GM19351 (cell line): Measurements from ENCODE around the gene AMOT.

Experiments used
- ATAC-seq: cut with Tn5 transposase; IDR thresholded peaks from one replicate; pipeline ENCODE4 v1.9.1; 2021; ENCODE audit warnings: mild to moderate bottlenecking, moderate library complexity; ENCODE audit not compliant: unreplicated experiment

The AMOT gene

GRCh38 chrX:112841820-112842157 is 1.2 kb upstream of the AMOT start:
- ATAC-seq: peak; percentile 5

DNA sequence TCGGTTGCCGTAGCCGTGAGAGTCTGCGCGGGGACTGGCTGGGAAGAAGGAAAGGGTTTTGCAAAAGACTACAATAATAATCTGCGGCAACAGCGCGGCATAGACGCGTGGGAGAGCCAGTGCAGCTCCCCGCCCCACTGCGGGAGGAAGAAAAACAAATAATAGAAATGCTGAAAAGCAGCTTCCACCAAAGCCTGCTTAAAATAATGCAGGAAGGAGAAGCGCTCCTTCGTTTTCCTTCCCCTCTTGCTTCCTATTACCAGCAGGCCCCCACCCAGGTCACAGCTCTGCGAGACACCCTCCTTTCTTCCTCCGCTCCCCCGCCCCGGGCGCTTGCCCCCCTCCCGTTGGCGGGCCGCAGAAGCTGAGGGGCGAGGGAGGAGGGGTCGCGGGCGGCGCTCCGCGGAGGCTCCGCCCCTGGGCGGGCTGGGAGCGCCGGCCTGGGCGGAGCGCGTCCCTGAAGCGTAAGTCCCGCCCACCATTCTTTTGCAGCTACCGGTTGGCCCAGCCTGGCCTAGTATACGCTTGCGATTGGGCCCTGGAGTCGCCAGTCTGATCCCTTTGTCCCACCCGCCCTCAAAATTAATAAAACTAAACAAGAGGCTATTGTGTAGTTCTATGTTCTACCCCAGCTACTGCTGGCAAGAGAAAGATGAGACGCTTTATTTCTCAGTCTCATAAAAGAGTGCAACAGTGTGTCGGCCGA is 636 bp upstream of the AMOT start:
- ATAC-seq: peak; percentile 93

DNA sequence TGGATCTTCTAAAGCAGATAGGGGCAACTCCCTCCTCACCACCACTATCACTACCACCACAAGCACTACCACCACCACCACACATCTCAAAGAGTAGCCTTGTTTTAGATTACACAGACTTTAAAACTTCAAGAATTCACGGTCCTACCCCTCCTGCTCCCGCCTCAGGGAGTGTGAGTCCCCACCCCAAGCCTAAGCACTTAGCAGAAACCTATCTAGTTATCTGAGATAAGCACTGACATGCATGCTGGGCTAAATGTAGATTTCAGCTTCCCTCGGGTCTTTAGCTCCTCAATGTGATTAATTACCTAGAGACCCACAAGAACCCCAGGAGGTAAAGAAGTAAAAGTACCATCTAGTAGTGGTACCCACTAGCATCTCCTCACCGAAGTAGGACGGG is 775 bp downstream of the AMOT start:
- ATAC-seq: no peak

DNA sequence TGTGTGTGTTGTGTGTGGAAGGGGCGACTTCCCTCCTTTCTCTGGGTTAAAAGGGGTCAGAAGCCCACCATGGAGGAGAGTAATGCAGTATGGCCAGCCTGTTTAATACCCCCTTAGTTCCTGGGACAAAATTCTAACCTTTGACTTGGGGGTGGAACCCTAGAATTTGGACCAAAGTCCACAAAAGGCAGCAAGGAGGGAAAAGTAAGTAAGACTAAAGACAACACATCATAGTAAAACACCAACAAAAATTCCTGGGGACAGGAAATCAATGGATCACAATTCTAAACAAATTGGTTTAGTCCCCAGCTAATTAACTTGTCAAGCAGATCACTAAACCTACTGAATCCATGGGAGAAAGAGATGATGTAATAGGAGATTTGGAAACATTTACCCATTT is 3.1 kb downstream of the AMOT start:
- no peak for ATAC-seq

- no peak for ATAC-seq
Measured at GRCh38 chrX:112835019-112835418, 5.6 kb downstream of the AMOT start.

- ATAC-seq: no peak
Measured at GRCh38 chrX:112834031-112834845, 6.4 kb downstream of the AMOT start.

DNA sequence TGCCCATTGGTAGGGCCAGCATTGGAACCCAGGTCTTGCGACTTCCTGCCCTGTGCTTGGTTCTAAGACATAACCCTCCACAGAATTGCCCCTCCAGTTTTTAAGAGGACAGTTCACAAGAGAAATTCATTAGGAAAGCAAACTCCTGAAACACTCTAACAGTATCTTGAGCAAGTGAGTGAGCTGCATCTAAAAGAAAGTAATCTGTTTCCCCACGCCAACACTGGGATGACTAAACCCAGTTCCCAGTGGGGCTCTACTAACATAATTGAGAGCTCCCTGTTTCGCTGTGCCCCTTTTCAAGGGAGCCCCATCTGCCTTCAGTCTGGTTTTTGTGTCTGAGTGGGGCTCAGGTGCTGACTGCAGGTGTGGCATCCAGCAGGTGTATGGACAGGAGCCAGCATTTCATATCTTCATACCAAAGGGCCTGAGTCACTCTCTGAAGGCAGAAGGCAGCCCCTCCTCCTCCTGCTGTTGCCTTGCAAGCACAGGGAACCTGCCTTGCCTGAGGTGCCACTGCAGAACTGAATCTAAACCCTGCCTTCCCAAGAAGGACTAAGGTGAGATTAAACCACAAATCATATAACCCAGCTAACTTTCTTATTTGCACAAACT is 8.0 kb downstream of the AMOT start:
- no peak for ATAC-seq

DNA sequence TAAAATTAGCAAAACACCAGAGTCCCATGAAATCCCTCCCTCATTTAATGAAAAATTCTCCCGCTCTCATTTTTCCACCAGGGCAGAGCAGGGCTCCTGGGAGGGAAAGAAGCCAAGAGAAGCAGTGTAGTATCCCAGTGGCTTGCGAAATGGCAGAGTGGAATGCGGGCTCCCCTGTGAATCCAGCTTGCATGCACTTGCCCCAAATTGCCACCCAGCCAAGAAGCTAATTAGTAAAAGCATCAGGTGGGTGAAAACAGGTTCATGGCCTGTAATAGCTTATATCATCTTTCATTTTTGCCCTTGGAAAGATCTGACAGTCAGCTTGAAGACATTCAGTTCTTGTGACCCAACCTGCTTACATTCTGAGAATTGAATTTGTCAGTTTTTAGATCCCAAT is 10.1 kb downstream of the AMOT start:
- no peak for ATAC-seq

- no peak for ATAC-seq
Measured at GRCh38 chrX:112827292-112827903, 13.2 kb downstream of the AMOT start.

DNA sequence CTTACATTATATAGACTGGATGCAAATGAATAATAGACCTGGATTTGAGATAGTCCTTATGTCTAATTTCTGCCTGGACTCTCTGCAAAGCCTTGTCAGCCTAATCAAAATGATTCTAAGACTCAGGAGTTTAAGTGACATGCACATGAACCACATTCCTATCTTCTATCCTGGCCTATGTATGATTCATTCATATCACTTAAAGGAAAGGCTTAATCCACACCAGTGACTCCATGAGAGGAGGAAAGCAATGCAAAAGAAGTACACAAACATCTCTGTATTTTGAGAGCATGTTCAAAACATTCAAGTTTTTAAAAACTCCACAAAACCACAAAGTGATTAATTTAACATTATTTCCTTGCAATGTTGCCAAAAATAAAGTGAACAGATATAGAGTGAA is 14.6 kb downstream of the AMOT start:
- no peak for ATAC-seq

- no peak for ATAC-seq
Measured at GRCh38 chrX:112822892-112823291, 17.7 kb downstream of the AMOT start.

- peak; percentile 45 for ATAC-seq
Measured at GRCh38 chrX:112820364-112821268, 20.0 kb downstream of the AMOT start.

GRCh38 chrX:112819813-112820212 is 20.8 kb downstream of the AMOT start:
- ATAC-seq: no peak

DNA sequence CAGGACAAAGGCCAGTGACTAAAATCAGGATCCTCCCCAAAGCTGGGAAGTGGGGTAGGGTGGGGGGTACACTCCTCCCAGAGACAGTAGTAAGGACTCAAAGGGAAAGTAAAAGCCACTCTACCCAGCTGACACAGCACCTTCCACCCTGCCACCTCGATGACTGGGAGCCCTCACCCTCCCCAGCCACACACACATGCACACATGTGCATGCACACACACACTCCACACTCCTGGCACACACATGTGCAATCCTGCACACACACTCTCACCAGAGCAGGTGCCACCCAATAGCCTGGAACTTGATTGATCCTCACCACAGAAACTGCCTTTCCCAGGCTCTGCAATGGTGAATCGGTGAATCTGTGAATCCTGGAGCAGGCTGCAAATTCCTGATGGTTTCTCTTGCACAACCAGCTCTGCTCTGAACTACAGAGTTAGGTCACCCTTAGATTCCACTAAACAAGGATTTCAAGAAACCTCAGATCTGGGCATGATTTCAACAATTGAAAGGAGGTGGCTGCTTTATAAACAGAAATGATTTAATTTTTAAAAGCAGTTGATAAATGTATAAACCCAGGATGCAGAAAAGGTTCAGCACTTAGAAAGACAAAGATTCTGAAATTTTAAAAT is 21.5 kb downstream of the AMOT start:
- no peak for ATAC-seq

DNA sequence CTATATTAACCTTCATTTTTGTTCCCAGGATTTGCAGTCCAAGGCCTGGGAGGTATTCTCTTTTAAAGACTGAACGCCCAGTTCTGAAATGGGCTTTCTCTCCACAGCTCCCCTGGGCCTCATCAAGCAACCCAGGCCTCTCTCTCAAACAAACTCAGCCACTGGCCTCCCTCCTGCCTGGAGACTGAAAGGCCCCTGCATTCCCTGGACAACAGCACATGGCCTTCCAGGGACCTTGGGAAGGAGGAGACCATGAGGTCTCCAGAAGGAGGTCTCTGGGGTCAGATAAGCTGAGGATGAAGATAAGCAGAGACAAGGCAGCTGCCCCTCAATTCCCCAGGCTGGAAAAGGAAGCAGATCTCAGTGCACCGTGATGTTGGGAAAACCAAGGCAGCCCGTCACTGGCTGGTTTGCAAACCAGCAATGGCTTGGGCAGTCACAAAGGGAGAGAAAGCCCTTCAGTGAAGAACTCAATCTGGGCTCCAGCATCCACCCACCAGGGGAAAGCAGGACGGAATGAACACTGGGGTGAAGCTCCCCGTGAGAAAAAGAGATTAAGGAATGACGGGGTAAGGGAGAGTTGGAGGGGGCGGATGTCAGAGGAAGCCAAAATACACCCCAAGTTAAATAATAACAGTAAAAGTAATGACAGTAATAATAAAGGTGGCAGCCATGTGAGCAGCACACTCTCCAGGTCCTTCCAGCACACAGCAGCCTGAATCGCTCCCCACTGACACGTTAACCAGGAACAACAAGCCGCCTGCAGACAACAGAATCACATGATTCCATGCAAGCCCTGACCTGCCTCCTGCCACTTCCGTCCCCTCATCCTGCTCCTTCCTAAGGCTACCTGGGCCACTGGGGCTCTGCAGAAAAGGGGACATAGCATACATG is 22.3 kb downstream of the AMOT start:
- ATAC-seq: no peak

GRCh38 chrX:112816908-112817307 is 23.7 kb downstream of the AMOT start:
- ATAC-seq: no peak

GRCh38 chrX:112814496-112814895 is 26.1 kb downstream of the AMOT start:
- no peak for ATAC-seq

GRCh38 chrX:112812741-112813140 is 27.9 kb downstream of the AMOT start:
- no peak for ATAC-seq

DNA sequence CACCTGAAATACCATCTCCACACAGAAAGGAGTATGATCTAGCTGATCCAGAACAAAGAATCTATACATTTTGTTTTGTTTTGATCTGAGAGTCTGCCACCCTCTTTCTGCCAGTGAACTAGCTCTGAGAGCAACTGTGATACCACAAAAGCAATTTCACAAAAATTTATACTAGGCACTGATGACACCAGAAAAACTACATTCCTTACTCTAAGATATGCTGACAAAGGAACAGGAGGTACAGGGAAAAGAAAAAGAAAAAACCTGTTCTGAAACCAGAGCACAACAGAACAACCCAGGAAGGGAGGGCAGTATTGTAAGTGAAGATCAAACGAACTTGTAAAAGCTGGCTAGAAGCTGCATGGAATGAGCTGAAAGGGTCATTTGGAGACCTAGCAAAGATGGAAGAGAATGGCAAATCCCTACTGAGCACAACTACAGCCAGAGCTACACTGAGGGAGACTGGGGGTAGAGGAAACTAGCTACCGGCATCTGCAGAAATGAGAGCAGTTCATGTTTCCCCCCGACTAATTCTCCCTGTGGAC is 31.9 kb downstream of the AMOT start:
- no peak for ATAC-seq
